Memory B cell (primary cell): ENCODE data around the gene TMEM163.
"Not testable (repeated sequence)": the region's sequence is repeated elsewhere in the genome, so short reads cannot be mapped to it uniquely, and the experiment has no call there.

Experiments
- ATAC-seq: fragments of 150-1000 bp; cut with Tn5 transposase; 2 replicates; pipeline ENCODE4 v1.10.0; 2021; ENCODE audit warnings: low read depth, mild to moderate bottlenecking, moderate library complexity
- DNase-seq, 2 donors: peaks; one replicate each; pipeline ENCODE4 v3.0.0; 2022; ENCODE audit warnings: low spot score in 2 of 2
- H3K27ac Mint-ChIP-seq: one replicate; pipeline ENCODE4 v1.8.0; 2022; ENCODE audit warnings: mild to moderate bottlenecking, moderate library complexity, mixed read lengths
- H3K27me3 Mint-ChIP-seq: one replicate; pipeline ENCODE4 v1.8.0; 2022; ENCODE audit warnings: mixed read lengths
- H3K36me3 Mint-ChIP-seq: one replicate; pipeline ENCODE4 v1.8.0; 2022; ENCODE audit warnings: mild to moderate bottlenecking, mixed read lengths
- H3K4me1 Mint-ChIP-seq: one replicate; pipeline ENCODE4 v1.8.0; 2022; ENCODE audit warnings: mixed read lengths
- H3K4me3 Mint-ChIP-seq: one replicate; pipeline ENCODE4 v1.8.0; 2022; ENCODE audit warnings: mild to moderate bottlenecking, moderate library complexity, mixed read lengths
- H3K9me3 Mint-ChIP-seq: one replicate; pipeline ENCODE4 v1.8.0; 2022; ENCODE audit warnings: mixed read lengths

TMEM163 gene

GRCh38 chr2:134479696-134480330, 239.0 kb downstream of the TMEM163 start:
- Mint-ChIP-seq H3K36me3 (no peaks in the 10 kb centered on the region), H3K27me3 (no peaks in the 10 kb centered on the region)
- no peak for ATAC-seq

GRCh38 chr2:134476982-134477381, 241.8 kb downstream of the TMEM163 start:
- ATAC-seq, H3K36me3 Mint-ChIP-seq, H3K27ac Mint-ChIP-seq, H3K27me3 Mint-ChIP-seq, DNase-seq, H3K4me1 Mint-ChIP-seq, H3K4me3 Mint-ChIP-seq, H3K9me3 Mint-ChIP-seq: not testable (repeated sequence)

More at GRCh38 chr2:134479696-134480330, 239.0 kb downstream of the TMEM163 start:
- Mint-ChIP-seq H3K4me3 (no peak overlapping the region), H3K4me1 (no peaks in the 10 kb centered on the region), H3K9me3 (no peaks in the 10 kb centered on the region), H3K27ac (no peak overlapping the region)
- no peak for DNase-seq

GRCh38 chr2:134470561-134471168, 248.1 kb downstream of the TMEM163 start:
- Mint-ChIP-seq H3K27ac (no peak overlapping the region), H3K4me1 (peaks cover 4% of the 10 kb centered on the region), H3K36me3 (peaks cover 6% of the 10 kb centered on the region), H3K4me3 (no peak overlapping the region), H3K9me3 (peaks cover 10% of the 10 kb centered on the region), H3K27me3 (no peaks in the 10 kb centered on the region)
- ATAC-seq, result no peak
- DNase-seq, result no peak

GRCh38 chr2:134469516-134470115, 249.2 kb downstream of the TMEM163 start:
- ATAC-seq (no peak), DNase-seq (no peak)
- H3K4me3 Mint-ChIP-seq, result no peak overlapping the region
- peaks cover 4% of the 10 kb centered on the region for H3K4me1 Mint-ChIP-seq
- no peaks in the 10 kb centered on the region for H3K27me3 Mint-ChIP-seq
- no peak overlapping the region for H3K27ac Mint-ChIP-seq
- peaks cover 10% of the 10 kb centered on the region for H3K9me3 Mint-ChIP-seq
- peaks cover 6% of the 10 kb centered on the region for H3K36me3 Mint-ChIP-seq

GRCh38 chr2:134468776-134469175, 250.0 kb downstream of the TMEM163 start:
- DNase-seq, result no peak
- Mint-ChIP-seq H3K27ac (no peak overlapping the region), H3K9me3 (peaks cover 10% of the 10 kb centered on the region), H3K4me1 (peaks cover 4% of the 10 kb centered on the region), H3K4me3 (no peak overlapping the region), H3K27me3 (no peaks in the 10 kb centered on the region), H3K36me3 (peaks cover 6% of the 10 kb centered on the region)
- no peak for ATAC-seq

- peaks cover 4% of the 10 kb centered on the region for H3K4me1 Mint-ChIP-seq
- no peak for ATAC-seq
Observed at GRCh38 chr2:134468164-134468563, 250.6 kb downstream of the TMEM163 start.

GRCh38 chr2:134466141-134466540, 252.7 kb downstream of the TMEM163 start:
- H3K27me3 Mint-ChIP-seq, result no peaks in the 10 kb centered on the region
- DNase-seq (no peak), ATAC-seq (no peak)
- H3K9me3 Mint-ChIP-seq, result no peaks in the 10 kb centered on the region
- peaks cover 7% of the 10 kb centered on the region for H3K4me1 Mint-ChIP-seq
- H3K4me3 Mint-ChIP-seq, result no peak overlapping the region
- no peak overlapping the region for H3K27ac Mint-ChIP-seq
- peaks cover 2% of the 10 kb centered on the region for H3K36me3 Mint-ChIP-seq

More at GRCh38 chr2:134468164-134468563, 250.6 kb downstream of the TMEM163 start:
- Mint-ChIP-seq H3K27ac (no peak overlapping the region), H3K36me3 (peaks cover 3% of the 10 kb centered on the region), H3K9me3 (peaks cover 7% of the 10 kb centered on the region), H3K27me3 (no peaks in the 10 kb centered on the region), H3K4me3 (no peak overlapping the region)
- DNase-seq, result no peak

GRCh38 chr2:134465228-134466105, 253.3 kb downstream of the TMEM163 start:
- no peak overlapping the region for H3K4me3 Mint-ChIP-seq
- H3K27me3 Mint-ChIP-seq, result no peaks in the 10 kb centered on the region
- DNase-seq, result no peak
- H3K27ac Mint-ChIP-seq, result no peak overlapping the region
- peaks cover 12% of the 10 kb centered on the region for H3K4me1 Mint-ChIP-seq
- no peaks in the 10 kb centered on the region for H3K9me3 Mint-ChIP-seq
- ATAC-seq, result no peak
- H3K36me3 Mint-ChIP-seq, result peaks cover 2% of the 10 kb centered on the region

GRCh38 chr2:134463699-134464022, 255.1 kb downstream of the TMEM163 start:
- no peaks in the 10 kb centered on the region for H3K9me3 Mint-ChIP-seq
- no peak overlapping the region for H3K27ac Mint-ChIP-seq
- H3K4me3 Mint-ChIP-seq, result no peak overlapping the region
- no peak for DNase-seq
- peaks cover 4% of the 10 kb centered on the region for H3K36me3 Mint-ChIP-seq
- peaks cover 12% of the 10 kb centered on the region for H3K4me1 Mint-ChIP-seq
- ATAC-seq, result no peak
- H3K27me3 Mint-ChIP-seq, result no peaks in the 10 kb centered on the region

- H3K9me3 Mint-ChIP-seq, result no peaks in the 10 kb centered on the region
- peak overlapping the region; percentile 15 for H3K27ac Mint-ChIP-seq
- H3K27me3 Mint-ChIP-seq, result no peaks in the 10 kb centered on the region
Observed at GRCh38 chr2:134462791-134463698, 255.8 kb downstream of the TMEM163 start.

GRCh38 chr2:134462275-134462674, 256.5 kb downstream of the TMEM163 start:
- DNase-seq (no peak), ATAC-seq (no peak)
- Mint-ChIP-seq H3K27me3 (no peaks in the 10 kb centered on the region), H3K4me3 (no peak overlapping the region), H3K27ac (peak overlapping the region; percentile 15), H3K36me3 (peaks cover 4% of the 10 kb centered on the region), H3K4me1 (peaks cover 12% of the 10 kb centered on the region), H3K9me3 (no peaks in the 10 kb centered on the region)

More at GRCh38 chr2:134462791-134463698, 255.8 kb downstream of the TMEM163 start:
- ATAC-seq (no peak), DNase-seq (no peak)
- H3K4me3 Mint-ChIP-seq, result no peak overlapping the region
- peaks cover 4% of the 10 kb centered on the region for H3K36me3 Mint-ChIP-seq
- peaks cover 12% of the 10 kb centered on the region for H3K4me1 Mint-ChIP-seq

GRCh38 chr2:134461511-134461910, 257.3 kb downstream of the TMEM163 start:
- DNase-seq, result no peak
- ATAC-seq, result no peak
- Mint-ChIP-seq H3K27me3 (no peaks in the 10 kb centered on the region), H3K27ac (peak overlapping the region; percentile 38), H3K36me3 (peaks cover 4% of the 10 kb centered on the region), H3K9me3 (no peaks in the 10 kb centered on the region), H3K4me1 (peaks cover 10% of the 10 kb centered on the region), H3K4me3 (no peak overlapping the region)

- Mint-ChIP-seq H3K9me3 (no peaks in the 10 kb centered on the region), H3K36me3 (peaks cover 5% of the 10 kb centered on the region), H3K4me3 (no peak overlapping the region), H3K4me1 (peaks cover 8% of the 10 kb centered on the region), H3K27ac (peak overlapping the region; percentile 82), H3K27me3 (no peaks in the 10 kb centered on the region)
- DNase-seq (peak; percentile 44 to 55), ATAC-seq (peak; percentile 92)
Observed at GRCh38 chr2:134460583-134460998, 258.2 kb downstream of the TMEM163 start.
